Measurements from ENCODE around the gene KCNC3.
"Not testable (repeated sequence)": the region's sequence is repeated elsewhere in the genome, so short reads cannot be mapped to it uniquely, and the experiment has no call there.

KCNC3 gene

GRCh38 chr19:50344661-50345318 is 15.6 kb upstream of the KCNC3 start:
- TF ChIP-seq CTCF (IDR thresholded peaks at IDR 0.05) (no peak), ZFX (IDR thresholded peaks at IDR 0.05; ENCODE audit: borderline replicate concordance) (no peak)
- no peak overlapping the region for H3K27ac ChIP-seq

DNA sequence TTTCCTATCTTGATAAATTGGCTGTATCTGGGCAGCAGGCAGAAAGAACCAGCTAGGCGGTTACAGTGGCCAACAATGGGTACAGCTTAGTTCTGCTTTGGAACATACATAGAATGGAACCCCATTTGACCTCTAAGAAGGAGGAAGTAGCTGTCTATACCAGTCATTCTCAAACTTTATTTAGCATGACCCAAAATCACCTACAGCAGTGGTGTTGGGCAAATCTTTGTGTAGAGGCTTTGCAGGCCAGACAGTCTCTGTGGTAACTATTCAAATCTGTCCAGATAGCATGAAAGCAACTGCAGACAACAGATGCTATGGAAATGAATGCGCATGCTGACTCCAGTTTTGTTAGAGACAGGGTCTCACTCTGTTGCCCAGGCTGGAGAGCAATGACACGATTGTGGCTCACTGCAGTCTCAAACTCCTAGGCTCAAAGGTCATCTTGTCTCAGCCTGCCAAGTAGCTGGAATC is 12.0 kb upstream of the KCNC3 start:
- H3K27ac ChIP-seq, result no peak overlapping the region
- TF ChIP-seq ZFX (IDR thresholded peaks at IDR 0.05; ENCODE audit: borderline replicate concordance), result no peak
- TF ChIP-seq CTCF (IDR thresholded peaks at IDR 0.05), result no peak

DNA sequence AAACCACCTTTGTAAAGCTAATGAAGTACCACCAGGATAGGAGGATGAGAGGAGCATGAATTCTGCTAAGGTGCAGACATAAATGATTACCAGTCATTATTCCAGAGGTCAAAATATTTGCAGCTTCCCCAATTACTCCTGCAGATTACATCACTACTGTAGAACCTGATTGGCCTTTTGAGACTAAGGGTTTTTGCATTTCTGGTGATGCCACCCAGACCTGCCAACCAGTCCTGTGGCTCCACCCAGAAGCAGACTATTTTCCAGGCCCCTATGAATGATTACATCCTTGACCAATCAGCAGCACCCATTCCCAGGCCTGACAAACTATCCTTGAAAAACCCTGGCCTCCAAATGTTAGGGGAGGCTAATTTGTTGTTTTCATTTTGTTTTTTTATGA is 11.2 kb upstream of the KCNC3 start:
- no peak overlapping the region for H3K27ac ChIP-seq
- no peak for TF ChIP-seq CTCF (IDR thresholded peaks at IDR 0.05)
- TF ChIP-seq ZFX (IDR thresholded peaks at IDR 0.05; ENCODE audit: borderline replicate concordance), result no peak

GRCh38 chr19:50337031-50337430 is 7.9 kb upstream of the KCNC3 start:
- not testable (repeated sequence) for H3K27ac ChIP-seq

GRCh38 chr19:50334741-50335421 is 5.7 kb upstream of the KCNC3 start:
- no peak for TF ChIP-seq ZFX (IDR thresholded peaks at IDR 0.05; ENCODE audit: borderline replicate concordance)
- TF ChIP-seq CTCF (IDR thresholded peaks at IDR 0.05), result no peak
- no peak overlapping the region for H3K27ac ChIP-seq

DNA sequence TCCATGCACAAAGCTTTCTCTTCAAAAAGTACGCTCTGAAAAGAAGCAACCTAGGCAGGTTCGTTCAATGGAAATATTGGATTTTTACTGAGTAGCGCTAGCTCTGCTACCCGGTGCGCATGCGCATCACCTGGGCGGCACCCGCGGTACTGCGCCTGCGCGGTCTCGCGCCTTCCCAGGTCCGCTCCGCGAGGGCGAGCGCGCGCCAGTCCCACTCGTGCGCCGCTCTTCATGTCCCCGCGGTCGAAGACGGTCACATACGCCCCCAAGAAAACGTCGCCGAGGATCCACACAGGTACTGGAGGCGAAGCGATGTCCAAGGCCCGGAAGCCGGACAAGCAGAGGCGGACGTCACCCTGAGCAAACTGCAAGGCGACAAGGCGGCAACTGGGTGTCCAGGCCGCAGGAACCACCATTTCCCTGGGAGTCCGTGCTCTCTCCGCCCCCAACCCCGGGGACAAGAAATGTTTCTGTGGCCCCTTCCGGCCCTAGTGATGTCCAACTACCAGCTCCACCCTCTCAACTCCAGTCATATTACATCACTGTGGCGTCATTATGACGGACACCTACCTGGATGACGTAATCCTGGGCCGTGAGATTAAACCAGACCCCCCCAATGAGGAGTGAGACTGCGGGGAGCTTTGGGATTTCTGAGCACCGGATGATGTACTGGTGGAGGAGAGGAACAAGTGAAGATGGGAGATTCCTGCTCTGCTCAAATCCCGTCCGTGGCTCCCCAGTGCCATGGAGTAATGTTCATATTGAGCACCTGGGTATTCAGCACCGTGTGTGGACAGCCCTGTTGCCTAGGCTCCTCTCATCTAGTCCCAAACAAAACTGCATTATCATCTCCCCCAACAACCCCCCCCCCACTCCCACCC is 4.8 kb upstream of the KCNC3 start:
- H3K27ac ChIP-seq, result peak overlapping the region; percentile 95
- TF ChIP-seq CTCF (IDR thresholded peaks at IDR 0.05) (0 out of 2 replicates have a peak, but pooled peaks have one; percentile 2), ZFX (IDR thresholded peaks at IDR 0.05; ENCODE audit: borderline replicate concordance) (no peak)

DNA sequence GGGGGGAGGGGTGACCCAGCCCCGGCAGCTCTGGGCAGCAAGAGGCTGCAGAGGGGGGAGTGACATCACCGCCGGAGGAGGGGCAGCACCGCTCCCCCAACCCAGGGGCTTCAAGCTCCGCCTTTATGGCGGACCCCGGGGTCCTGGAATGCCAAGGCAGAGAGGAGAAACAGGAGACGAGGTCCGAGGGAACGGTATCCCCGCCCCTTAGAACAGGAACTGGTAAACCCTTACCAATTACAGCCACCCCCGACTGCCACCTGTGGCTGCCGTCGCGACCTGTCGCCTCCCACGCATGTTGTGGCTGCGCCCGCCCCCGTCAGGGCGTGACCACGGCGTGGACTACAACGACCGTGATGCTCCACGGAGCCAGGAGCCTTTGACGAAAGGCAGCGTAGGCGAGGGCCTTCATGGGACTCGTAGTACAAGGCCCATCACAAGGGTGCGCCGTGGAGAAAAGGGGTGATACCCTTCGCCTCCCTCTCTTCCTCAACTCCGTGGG is 4.1 kb upstream of the KCNC3 start:
- H3K27ac ChIP-seq, result peak overlapping the region; percentile 95
- TF ChIP-seq CTCF (IDR thresholded peaks at IDR 0.05), result no peak; the same call in 1 of the 2 replicates
- no peak for TF ChIP-seq ZFX (IDR thresholded peaks at IDR 0.05; ENCODE audit: borderline replicate concordance)
